Thymus (tissue), 11 donors: ENCODE data around the gene RBM8A. TPM values are rescaled to one million over a fixed set of nuclear protein-coding genes. Genes with fewer than 3 reads are reported as not detected.

ENCODE experiments used
- DNase-seq, 9 donors: peaks; one replicate each; pipeline ENCODE4 v3.0.0-alpha.2; 2013; ENCODE audit warnings: low spot score in 9 of 9, low read depth in 6 of 9, missing footprints in 1 of 9
- H3K27ac ChIP-seq, 2 donors: one replicate each; pipeline ENCODE4 v1.5.1; 2013; ENCODE audit warnings: control low read depth in 1 of 2, low read depth in 1 of 2, low read length in 1 of 2, mild to moderate bottlenecking in 1 of 2, moderate library complexity in 1 of 2
- H3K27me3 ChIP-seq, 2 donors: one replicate each; pipeline ENCODE4 v1.5.1; 2013; ENCODE audit warnings: low read length in 1 of 2; ENCODE audit not compliant: control insufficient read depth in 2 of 2, insufficient read depth in 1 of 2
- H3K36me3 ChIP-seq, 2 donors: one replicate each; pipeline ENCODE4 v1.5.1; 2013; ENCODE audit warnings: low read length in 1 of 2, mild to moderate bottlenecking in 1 of 2, moderate library complexity in 1 of 2; ENCODE audit not compliant: control insufficient read depth in 2 of 2, insufficient read depth in 2 of 2
- H3K4me1 ChIP-seq, 2 donors: one replicate each; pipeline ENCODE4 v1.5.1; 2013; ENCODE audit warnings: low read length in 2 of 2; ENCODE audit not compliant: control insufficient read depth in 2 of 2, insufficient read depth in 2 of 2
- H3K4me3 ChIP-seq, 2 donors: one replicate each; pipeline ENCODE4 v1.5.1; 2013; ENCODE audit warnings: low read length in 2 of 2, control low read depth in 1 of 2, mild to moderate bottlenecking in 1 of 2
- H3K9me3 ChIP-seq, 2 donors: one replicate each; pipeline ENCODE4 v1.5.1; 2013; ENCODE audit warnings: low read length in 1 of 2, mild to moderate bottlenecking in 1 of 2; ENCODE audit not compliant: control insufficient read depth in 2 of 2, insufficient read depth in 1 of 2
- WGBS: extraction: QIAGEN DNeasy Blood & Tissue Kit; methylation state at CpG from one replicate; pipeline ENCODE4 v1.1.7; 2013; 5-methylcytosine and 5-hydroxymethylcytosine counted together
- polyA plus RNA-seq: library from polyadenylated mRNA; stranded (reverse); fragments of 200-250 nt; gene quantifications from one replicate; pipeline ENCODE4 v1.2.3, GENCODE V29; 2013
- total RNA-seq: library from RNA; stranded (reverse); fragments of 120-200 nt; gene quantifications from one replicate; pipeline ENCODE4 v1.2.4, GENCODE V29; 2013
- donor health status: healthy.

RBM8A gene
- total and polyA plus RNA-seq, 2 donors: 112 to 225 TPM

GRCh38 chr1:145964328-145965118 is 37.2 kb upstream of the RBM8A start, which contains the start of the genes ANKRD34A and POLR3GL:
ANKRD34A (minus strand) TSS chr1:145964575; CDS start chr1:145961759, 2,816 bp downstream.
POLR3GL (plus strand) TSS chr1:145964690; CDS start chr1:145974866, 10,176 bp downstream.
- H3K36me3 ChIP-seq: peaks cover 4% of the 10 kb centered on the region in 2 donors
- H3K27ac ChIP-seq: peak within 1 kb of the TSS; percentile 74 to 91
- WGBS: under 1% methylated on average over 37 of the region's 37 CpGs
- H3K9me3 ChIP-seq: peaks cover 2 to 7% of the 10 kb centered on the region in 2 donors
- peaks cover 0 to 39% of the 10 kb centered on the region in 2 donors for H3K27me3 ChIP-seq
- DNase-seq: peak in 8 of 9 donors; percentile 86 to 98 (median 92)
- H3K4me1 ChIP-seq: peaks cover 20 to 46% of the 10 kb centered on the region in 2 donors
- H3K4me3 ChIP-seq: peak within 1 kb of the TSS; percentile 69 to 85

GRCh38 chr1:145963265-145964019 is 36.2 kb upstream of the RBM8A start:
- WGBS: 69% methylated on average over 5 of the region's 5 CpGs
- peak overlapping the region; percentile 74 to 91 for H3K27ac ChIP-seq
- H3K27me3 ChIP-seq: peaks cover 0 to 39% of the 10 kb centered on the region in 2 donors
- no peak for DNase-seq
- peaks cover 2 to 7% of the 10 kb centered on the region in 2 donors for H3K9me3 ChIP-seq
- peaks cover 4% of the 10 kb centered on the region in 2 donors for H3K36me3 ChIP-seq
- peaks cover 20 to 50% of the 10 kb centered on the region in 2 donors for H3K4me1 ChIP-seq
- peak overlapping the region; percentile 69 to 85 for H3K4me3 ChIP-seq

GRCh38 chr1:145962157-145963102 is 35.1 kb upstream of the RBM8A start:
- peak in 1 of 9 donors; percentile 38 for DNase-seq
- Histone ChIP-seq H3K4me3 (peak overlapping the region; percentile 62 to 64), H3K36me3 (peaks cover 2 to 3% of the 10 kb centered on the region in 2 donors), H3K27ac (no peak overlapping the region), H3K27me3 (peaks cover 0 to 39% of the 10 kb centered on the region in 2 donors), H3K4me1 (peaks cover 25 to 53% of the 10 kb centered on the region in 2 donors), H3K9me3 (peaks cover under 1 to 7% of the 10 kb centered on the region in 2 donors)
- 5% methylated on average over 36 of the region's 36 CpGs for WGBS

- H3K27ac ChIP-seq: no peak overlapping the region
- peaks cover 0 to 3% of the 10 kb centered on the region in 2 donors for H3K9me3 ChIP-seq
- peak overlapping the region; percentile 62 to 64 for H3K4me3 ChIP-seq
- H3K36me3 ChIP-seq: no peaks in the 10 kb centered on the region
- H3K27me3 ChIP-seq: peaks cover 0 to 39% of the 10 kb centered on the region in 2 donors
- WGBS: 1% methylated on average over 57 of the region's 57 CpGs
- H3K4me1 ChIP-seq: peaks cover 29 to 54% of the 10 kb centered on the region in 2 donors
- peak in 2 of 9 donors; percentile 31 to 54 for DNase-seq
Observed at GRCh38 chr1:145961425-145962156, 34.3 kb upstream of the RBM8A start.

GRCh38 chr1:145961109-145961424 is 33.8 kb upstream of the RBM8A start:
- H3K27ac ChIP-seq: peak overlapping the region in 1 of 2 donors; percentile 33
- peaks cover 0 to 39% of the 10 kb centered on the region in 2 donors for H3K27me3 ChIP-seq
- under 1% methylated on average over 22 of the region's 22 CpGs for WGBS
- H3K9me3 ChIP-seq: peaks cover 0 to 3% of the 10 kb centered on the region in 2 donors
- H3K4me3 ChIP-seq: peak overlapping the region; percentile 62 to 64
- no peaks in the 10 kb centered on the region for H3K36me3 ChIP-seq
- peaks cover 34 to 56% of the 10 kb centered on the region in 2 donors for H3K4me1 ChIP-seq
- DNase-seq: no peak

GRCh38 chr1:145960468-145961108 is 33.3 kb upstream of the RBM8A start:
- peak overlapping the region; percentile 43 to 68 for H3K27ac ChIP-seq
- no peaks in the 10 kb centered on the region for H3K36me3 ChIP-seq
- peak in 3 of 9 donors; percentile 46 to 74 (median 60) for DNase-seq
- peaks cover 0 to 39% of the 10 kb centered on the region in 2 donors for H3K27me3 ChIP-seq
- peaks cover 37 to 60% of the 10 kb centered on the region in 2 donors for H3K4me1 ChIP-seq
- H3K4me3 ChIP-seq: peak overlapping the region; percentile 62 to 64
- WGBS: under 1% methylated on average over 44 of the region's 44 CpGs
- H3K9me3 ChIP-seq: peaks cover 0 to 3% of the 10 kb centered on the region in 2 donors

GRCh38 chr1:145959957-145960467 is 32.7 kb upstream of the RBM8A start:
- Histone ChIP-seq H3K27me3 (peaks cover 0 to 39% of the 10 kb centered on the region in 2 donors), H3K36me3 (no peaks in the 10 kb centered on the region), H3K9me3 (peaks cover 0 to 3% of the 10 kb centered on the region in 2 donors), H3K4me3 (peak overlapping the region; percentile 62 to 64), H3K27ac (peak overlapping the region in 1 of 2 donors; percentile 68), H3K4me1 (peaks cover 41 to 62% of the 10 kb centered on the region in 2 donors)
- 16% methylated on average over 12 of the region's 12 CpGs for WGBS
- no peak for DNase-seq
